ENCODE results near the gene PPP2R2D. TPM values are rescaled to one million over a fixed set of nuclear protein-coding genes. Genes with fewer than 3 reads are reported as not detected.
A peak's percentile ranks its signal among the peaks of the same experiment; 100 is the strongest.

The PPP2R2D gene
- total and polyA plus RNA-seq, 9 donors, result 25.2 to 33.2 (median 28.4) TPM

- no peak for DNase-seq
- peaks cover 19% of the 10 kb centered on the region for H3K4me1 ChIP-seq (ENCODE audit: control insufficient read depth, insufficient read depth, low read length)
- H3K27me3 ChIP-seq (ENCODE audit: control insufficient read depth, insufficient read depth, low read length), result no peaks in the 10 kb centered on the region
- H3K9me3 ChIP-seq (replicated peaks; ENCODE audit: control insufficient read depth, low read depth, low read length), result no peaks in the 10 kb centered on the region
- 91% methylated on average over 8 of the region's 14 CpGs for WGBS (ENCODE audit: insufficient coverage)
- no peak overlapping the region for H3K27ac ChIP-seq (ENCODE audit: low read length)
- H3K4me3 ChIP-seq (ENCODE audit: low read length), result no peak overlapping the region
- H3K36me3 ChIP-seq (ENCODE audit: control insufficient read depth, insufficient read depth, low read length), result peaks cover 40% of the 10 kb centered on the region
These were observed 73.4 kb downstream of the PPP2R2D start for GRCh38 chr10:131974034-131974817.

- Histone ChIP-seq H3K36me3 (ENCODE audit: control insufficient read depth, insufficient read depth, low read length) (peaks cover 33% of the 10 kb centered on the region), H3K4me1 (ENCODE audit: control insufficient read depth, insufficient read depth, low read length) (peaks cover 27% of the 10 kb centered on the region), H3K4me3 (ENCODE audit: low read length) (no peak overlapping the region), H3K9me3 (replicated peaks; ENCODE audit: control insufficient read depth, low read depth, low read length) (no peaks in the 10 kb centered on the region), H3K27me3 (ENCODE audit: control insufficient read depth, insufficient read depth, low read length) (peaks cover 2% of the 10 kb centered on the region), H3K27ac (ENCODE audit: low read length) (no peak overlapping the region)
- DNase-seq, result no peak
- no CpG with 5 or more reads among the region's 6 CpGs for WGBS (ENCODE audit: insufficient coverage)
These were observed 74.2 kb downstream of the PPP2R2D start for GRCh38 chr10:131975003-131975402.

- H3K27ac ChIP-seq (ENCODE audit: low read length), result no peak overlapping the region
- peaks cover 33% of the 10 kb centered on the region for H3K4me1 ChIP-seq (ENCODE audit: control insufficient read depth, insufficient read depth, low read length)
- 92% methylated on average over 10 of the region's 10 CpGs for WGBS (ENCODE audit: insufficient coverage)
These were observed 75.0 kb downstream of the PPP2R2D start for GRCh38 chr10:131975796-131976195.

GRCh38 chr10:131977323-131978096 is 76.7 kb downstream of the PPP2R2D start:
- H3K27ac ChIP-seq (ENCODE audit: low read length), result no peak overlapping the region
- no peak for DNase-seq
- no peak overlapping the region for H3K4me3 ChIP-seq (ENCODE audit: low read length)
- peaks cover 10% of the 10 kb centered on the region for H3K27me3 ChIP-seq (ENCODE audit: control insufficient read depth, insufficient read depth, low read length)
- no peaks in the 10 kb centered on the region for H3K9me3 ChIP-seq (replicated peaks; ENCODE audit: control insufficient read depth, low read depth, low read length)
- WGBS (ENCODE audit: insufficient coverage), result 87% methylated on average over 7 of the region's 13 CpGs
- H3K36me3 ChIP-seq (ENCODE audit: control insufficient read depth, insufficient read depth, low read length), result peaks cover 11% of the 10 kb centered on the region
- peaks cover 33% of the 10 kb centered on the region for H3K4me1 ChIP-seq (ENCODE audit: control insufficient read depth, insufficient read depth, low read length)

More at GRCh38 chr10:131975796-131976195, 75.0 kb downstream of the PPP2R2D start:
- Histone ChIP-seq H3K9me3 (replicated peaks; ENCODE audit: control insufficient read depth, low read depth, low read length) (no peaks in the 10 kb centered on the region), H3K27me3 (ENCODE audit: control insufficient read depth, insufficient read depth, low read length) (peaks cover 5% of the 10 kb centered on the region), H3K4me3 (ENCODE audit: low read length) (no peak overlapping the region), H3K36me3 (ENCODE audit: control insufficient read depth, insufficient read depth, low read length) (peaks cover 25% of the 10 kb centered on the region)
- no peak for DNase-seq

- Histone ChIP-seq H3K4me1 (ENCODE audit: control insufficient read depth, insufficient read depth, low read length) (peaks cover 25% of the 10 kb centered on the region), H3K4me3 (ENCODE audit: low read length) (no peak overlapping the region), H3K27ac (ENCODE audit: low read length) (no peak overlapping the region), H3K9me3 (replicated peaks; ENCODE audit: control insufficient read depth, low read depth, low read length) (no peaks in the 10 kb centered on the region), H3K36me3 (ENCODE audit: control insufficient read depth, insufficient read depth, low read length) (peaks cover 3% of the 10 kb centered on the region), H3K27me3 (ENCODE audit: control insufficient read depth, insufficient read depth, low read length) (peaks cover 13% of the 10 kb centered on the region)
- WGBS (ENCODE audit: insufficient coverage), result 100% methylated on average over 1 of the region's 3 CpGs
- DNase-seq, result no peak
These were observed 77.6 kb downstream of the PPP2R2D start for GRCh38 chr10:131978366-131978765.

- H3K4me1 ChIP-seq (ENCODE audit: control insufficient read depth, insufficient read depth, low read length), result peaks cover 21% of the 10 kb centered on the region
- peaks cover 3% of the 10 kb centered on the region for H3K36me3 ChIP-seq (ENCODE audit: control insufficient read depth, insufficient read depth, low read length)
- 73% methylated on average over 5 of the region's 6 CpGs for WGBS (ENCODE audit: insufficient coverage)
- H3K9me3 ChIP-seq (replicated peaks; ENCODE audit: control insufficient read depth, low read depth, low read length), result no peaks in the 10 kb centered on the region
- DNase-seq, result no peak
- H3K27ac ChIP-seq (ENCODE audit: low read length), result no peak overlapping the region
- peaks cover 13% of the 10 kb centered on the region for H3K27me3 ChIP-seq (ENCODE audit: control insufficient read depth, insufficient read depth, low read length)
- no peak overlapping the region for H3K4me3 ChIP-seq (ENCODE audit: low read length)
These were observed 78.0 kb downstream of the PPP2R2D start for GRCh38 chr10:131978851-131979250.

- H3K4me1 ChIP-seq (ENCODE audit: control insufficient read depth, insufficient read depth, low read length), result peaks cover 21% of the 10 kb centered on the region
- WGBS (ENCODE audit: insufficient coverage), result 29% methylated on average over 2 of the region's 7 CpGs
- peaks cover 3% of the 10 kb centered on the region for H3K36me3 ChIP-seq (ENCODE audit: control insufficient read depth, insufficient read depth, low read length)
- no peak for DNase-seq
- peaks cover 13% of the 10 kb centered on the region for H3K27me3 ChIP-seq (ENCODE audit: control insufficient read depth, insufficient read depth, low read length)
- no peak overlapping the region for H3K4me3 ChIP-seq (ENCODE audit: low read length)
- H3K9me3 ChIP-seq (replicated peaks; ENCODE audit: control insufficient read depth, low read depth, low read length), result no peaks in the 10 kb centered on the region
- no peak overlapping the region for H3K27ac ChIP-seq (ENCODE audit: low read length)
These were observed 78.5 kb downstream of the PPP2R2D start for GRCh38 chr10:131979336-131979735.

GRCh38 chr10:131979821-131980270 is 79.0 kb downstream of the PPP2R2D start:
- Histone ChIP-seq H3K36me3 (ENCODE audit: control insufficient read depth, insufficient read depth, low read length) (peaks cover 3% of the 10 kb centered on the region), H3K9me3 (replicated peaks; ENCODE audit: control insufficient read depth, low read depth, low read length) (no peaks in the 10 kb centered on the region), H3K4me1 (ENCODE audit: control insufficient read depth, insufficient read depth, low read length) (peaks cover 21% of the 10 kb centered on the region), H3K27ac (ENCODE audit: low read length) (no peak overlapping the region), H3K27me3 (ENCODE audit: control insufficient read depth, insufficient read depth, low read length) (peaks cover 13% of the 10 kb centered on the region), H3K4me3 (ENCODE audit: low read length) (peak overlapping the region; percentile 4)
- peak; percentile 31 for DNase-seq
- under 1% methylated on average over 13 of the region's 30 CpGs for WGBS (ENCODE audit: insufficient coverage)

GRCh38 chr10:131980321-131980720 is 79.5 kb downstream of the PPP2R2D start:
- no CpG with 5 or more reads among the region's 8 CpGs for WGBS (ENCODE audit: insufficient coverage)
- H3K4me1 ChIP-seq (ENCODE audit: control insufficient read depth, insufficient read depth, low read length), result peaks cover 21% of the 10 kb centered on the region
- H3K36me3 ChIP-seq (ENCODE audit: control insufficient read depth, insufficient read depth, low read length), result peaks cover 3% of the 10 kb centered on the region
- H3K27me3 ChIP-seq (ENCODE audit: control insufficient read depth, insufficient read depth, low read length), result peaks cover 13% of the 10 kb centered on the region
- no peaks in the 10 kb centered on the region for H3K9me3 ChIP-seq (replicated peaks; ENCODE audit: control insufficient read depth, low read depth, low read length)
- no peak for DNase-seq
- H3K27ac ChIP-seq (ENCODE audit: low read length), result no peak overlapping the region
- H3K4me3 ChIP-seq (ENCODE audit: low read length), result peak overlapping the region; percentile 4

DNA sequence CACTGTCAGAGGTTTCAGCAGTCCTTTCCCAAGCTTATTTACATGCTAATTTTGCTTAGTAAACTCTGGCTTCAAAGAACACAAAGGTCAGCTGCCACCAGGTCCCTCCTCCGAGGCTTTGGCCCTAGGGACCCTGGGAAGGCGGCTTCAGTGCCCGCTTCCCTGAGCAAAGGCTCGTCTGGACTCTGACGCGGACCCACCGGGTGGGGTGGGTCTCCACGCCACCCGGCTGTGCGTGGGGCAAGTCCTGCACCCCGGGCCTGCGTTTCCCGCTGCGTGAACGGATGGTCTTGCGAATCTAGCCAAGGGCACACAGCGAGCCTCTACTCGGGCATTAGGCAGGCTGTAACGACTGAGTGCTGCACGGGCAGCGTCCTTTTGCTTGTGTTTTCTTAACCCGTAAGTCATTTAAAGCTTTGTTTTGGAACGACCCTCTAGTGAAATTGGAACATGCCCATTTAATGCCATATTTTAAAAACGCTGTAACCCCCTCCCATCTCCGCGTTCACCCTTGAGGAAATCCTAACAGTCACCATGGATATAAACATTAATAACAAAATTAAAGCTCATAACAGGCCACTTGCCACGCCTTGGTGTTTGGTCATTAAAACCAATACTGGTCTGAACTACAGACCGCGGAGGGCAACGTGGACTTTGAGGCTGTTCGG is 80.1 kb downstream of the PPP2R2D start:
- peak; percentile 25 for DNase-seq
- Histone ChIP-seq H3K9me3 (replicated peaks; ENCODE audit: control insufficient read depth, low read depth, low read length) (peaks cover 1% of the 10 kb centered on the region), H3K4me3 (ENCODE audit: low read length) (peak overlapping the region; percentile 66), H3K27ac (ENCODE audit: low read length) (no peak overlapping the region), H3K27me3 (ENCODE audit: control insufficient read depth, insufficient read depth, low read length) (peaks cover 13% of the 10 kb centered on the region), H3K36me3 (ENCODE audit: control insufficient read depth, insufficient read depth, low read length) (peaks cover 3% of the 10 kb centered on the region), H3K4me1 (ENCODE audit: control insufficient read depth, insufficient read depth, low read length) (peaks cover 21% of the 10 kb centered on the region)
- 3% methylated on average over 30 of the region's 31 CpGs for WGBS (ENCODE audit: insufficient coverage)
